HTR-8/SVneo (cell line): Measurements from ENCODE around the gene HTRA2.

ENCODE experiments used
- DNase-seq: peaks from one replicate; pipeline ENCODE4 v3.0.0; 2011; ENCODE audit warnings: low spot score, mixed read lengths; ENCODE audit not compliant: insufficient read length
- FAIRE-seq: peaks from 2 replicates; lab custom pipeline; 2011; peaks lifted over from hg19 to GRCh38; lab: Jason Lieb, UNC

Gene HTRA2

DNA sequence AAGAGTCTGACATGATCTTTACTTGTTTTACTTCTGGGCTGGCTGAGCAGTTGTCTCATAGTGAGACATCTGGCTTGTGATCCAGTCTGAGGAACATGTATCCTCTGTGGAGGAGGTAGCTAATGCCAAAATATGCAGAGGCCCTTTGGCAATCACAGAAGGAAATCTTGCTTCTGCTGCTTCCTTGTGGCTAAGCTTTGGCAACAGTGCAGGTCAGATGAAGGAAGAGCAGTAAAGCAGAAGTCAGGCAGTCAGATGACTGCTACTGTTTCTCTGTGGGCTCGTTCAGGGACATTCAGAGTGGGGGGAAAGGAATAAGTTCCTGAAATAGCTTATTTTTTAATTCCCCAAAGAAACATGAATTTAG is 47.1 kb downstream of the HTRA2 start:
- no peak for FAIRE-seq
- no peak for DNase-seq

DNA sequence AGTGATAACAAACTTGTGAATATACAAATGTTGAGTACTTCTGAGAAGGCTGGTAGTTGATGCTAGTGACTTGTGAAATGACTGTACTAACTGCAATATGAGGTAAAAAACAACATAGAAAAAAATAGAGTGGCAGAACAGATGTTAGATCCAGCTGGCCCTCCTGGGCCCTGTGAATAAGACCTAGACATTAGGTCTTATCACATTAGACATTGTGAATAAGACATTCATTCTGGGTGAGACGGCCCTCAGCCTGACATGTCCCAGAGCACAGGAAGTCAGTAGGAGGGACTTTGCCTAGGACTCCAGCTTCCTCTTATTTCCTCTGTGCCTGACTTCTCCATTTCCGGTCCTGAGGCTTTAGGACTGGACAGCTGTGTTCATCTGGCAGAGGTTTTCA is 47.7 kb downstream of the HTRA2 start:
- FAIRE-seq = no peak

GRCh38 chr2:74578408-74578807 is 48.7 kb downstream of the HTRA2 start:
- no peak for DNase-seq
- FAIRE-seq = no peak

More for the DNA sequence above, 47.7 kb downstream of the HTRA2 start:
- DNase-seq = no peak

GRCh38 chr2:74581463-74581862 is 51.7 kb downstream of the HTRA2 start:
- FAIRE-seq = no peak
- no peak for DNase-seq

DNA sequence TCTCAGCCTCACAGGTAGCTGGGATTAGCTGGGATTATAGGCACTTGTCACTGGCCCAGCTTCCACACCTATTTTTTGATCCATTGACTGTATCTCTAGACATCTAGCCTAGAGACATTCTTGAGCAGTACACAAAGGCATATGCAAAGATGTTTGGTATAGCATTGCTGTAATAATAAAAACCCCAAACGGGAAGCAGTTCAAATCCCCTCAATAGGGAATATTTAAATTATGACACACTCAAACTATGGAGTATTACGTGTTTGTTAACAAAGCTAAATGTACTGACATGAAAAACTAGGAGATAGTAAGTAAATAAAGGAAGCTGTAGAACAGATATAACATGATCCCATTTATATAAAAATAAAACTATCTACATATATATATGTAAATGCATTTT is 52.5 kb downstream of the HTRA2 start:
- no peak for FAIRE-seq
- no peak for DNase-seq
